ENCODE data around the gene BCAM.

Gene BCAM

GRCh38 chr19:44839276-44839675, 30.4 kb downstream of the BCAM start:
- TF ChIP-seq, protein P1, sequence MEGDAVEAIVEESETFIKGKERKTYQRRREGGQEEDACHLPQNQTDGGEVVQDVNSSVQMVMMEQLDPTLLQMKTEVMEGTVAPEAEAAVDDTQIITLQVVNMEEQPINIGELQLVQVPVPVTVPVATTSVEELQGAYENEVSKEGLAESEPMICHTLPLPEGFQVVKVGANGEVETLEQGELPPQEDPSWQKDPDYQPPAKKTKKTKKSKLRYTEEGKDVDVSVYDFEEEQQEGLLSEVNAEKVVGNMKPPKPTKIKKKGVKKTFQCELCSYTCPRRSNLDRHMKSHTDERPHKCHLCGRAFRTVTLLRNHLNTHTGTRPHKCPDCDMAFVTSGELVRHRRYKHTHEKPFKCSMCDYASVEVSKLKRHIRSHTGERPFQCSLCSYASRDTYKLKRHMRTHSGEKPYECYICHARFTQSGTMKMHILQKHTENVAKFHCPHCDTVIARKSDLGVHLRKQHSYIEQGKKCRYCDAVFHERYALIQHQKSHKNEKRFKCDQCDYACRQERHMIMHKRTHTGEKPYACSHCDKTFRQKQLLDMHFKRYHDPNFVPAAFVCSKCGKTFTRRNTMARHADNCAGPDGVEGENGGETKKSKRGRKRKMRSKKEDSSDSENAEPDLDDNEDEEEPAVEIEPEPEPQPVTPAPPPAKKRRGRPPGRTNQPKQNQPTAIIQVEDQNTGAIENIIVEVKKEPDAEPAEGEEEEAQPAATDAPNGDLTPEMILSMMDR (IDR thresholded peaks at IDR 0.05; ENCODE audit: low read depth, low read length): no peak
- no peak for DNase-seq (ENCODE audit: extremely low read depth, low read depth)

DNA sequence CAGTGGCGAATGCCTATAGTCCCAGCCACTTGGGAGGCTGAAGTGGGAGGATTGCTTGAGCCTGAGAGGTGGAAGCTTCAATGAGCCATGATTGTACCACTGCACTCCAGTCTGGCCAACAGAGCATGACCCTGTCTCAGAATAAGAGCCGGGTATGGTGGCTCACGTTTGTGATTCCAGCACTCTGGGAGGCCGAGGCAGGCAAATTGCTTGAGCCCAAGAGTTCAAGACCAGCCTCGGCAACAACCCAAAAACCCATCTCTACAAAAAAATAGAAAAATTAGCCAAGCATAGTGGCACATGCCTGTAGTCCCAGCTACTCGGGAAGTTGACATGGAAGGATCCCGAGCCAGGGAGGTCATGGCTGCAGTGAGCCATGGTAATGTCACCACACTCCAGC, 31.9 kb downstream of the BCAM start:
- TF ChIP-seq, protein P1 (IDR thresholded peaks at IDR 0.05; ENCODE audit: low read depth, low read length): no peak
- no peak for DNase-seq (ENCODE audit: extremely low read depth, low read depth)

GRCh38 chr19:44841231-44841630, 32.3 kb downstream of the BCAM start:
- DNase-seq (ENCODE audit: extremely low read depth, low read depth): no peak

DNA sequence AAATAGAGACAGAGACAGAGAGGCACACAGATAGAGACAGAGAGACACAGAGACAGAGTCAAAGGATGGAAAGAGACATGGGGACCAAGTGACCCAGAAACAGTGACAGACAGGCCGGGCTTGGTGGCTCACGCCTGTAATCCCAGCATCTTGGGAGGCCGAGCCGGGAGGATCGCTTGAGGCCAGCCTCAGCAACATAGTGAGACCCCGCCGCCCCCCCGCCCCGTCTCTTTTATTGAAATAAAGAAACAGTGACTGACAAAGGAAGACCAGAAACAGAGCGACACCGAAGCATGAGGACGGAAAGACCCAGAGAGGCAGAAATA, 36.3 kb downstream of the BCAM start:
- TF ChIP-seq, protein P1 (IDR thresholded peaks at IDR 0.05; ENCODE audit: low read depth, low read length): no peak
- no peak for DNase-seq (ENCODE audit: extremely low read depth, low read depth)

More at GRCh38 chr19:44841231-44841630, 32.3 kb downstream of the BCAM start:
- TF ChIP-seq, protein P1 (IDR thresholded peaks at IDR 0.05; ENCODE audit: low read depth, low read length): no peak

DNA sequence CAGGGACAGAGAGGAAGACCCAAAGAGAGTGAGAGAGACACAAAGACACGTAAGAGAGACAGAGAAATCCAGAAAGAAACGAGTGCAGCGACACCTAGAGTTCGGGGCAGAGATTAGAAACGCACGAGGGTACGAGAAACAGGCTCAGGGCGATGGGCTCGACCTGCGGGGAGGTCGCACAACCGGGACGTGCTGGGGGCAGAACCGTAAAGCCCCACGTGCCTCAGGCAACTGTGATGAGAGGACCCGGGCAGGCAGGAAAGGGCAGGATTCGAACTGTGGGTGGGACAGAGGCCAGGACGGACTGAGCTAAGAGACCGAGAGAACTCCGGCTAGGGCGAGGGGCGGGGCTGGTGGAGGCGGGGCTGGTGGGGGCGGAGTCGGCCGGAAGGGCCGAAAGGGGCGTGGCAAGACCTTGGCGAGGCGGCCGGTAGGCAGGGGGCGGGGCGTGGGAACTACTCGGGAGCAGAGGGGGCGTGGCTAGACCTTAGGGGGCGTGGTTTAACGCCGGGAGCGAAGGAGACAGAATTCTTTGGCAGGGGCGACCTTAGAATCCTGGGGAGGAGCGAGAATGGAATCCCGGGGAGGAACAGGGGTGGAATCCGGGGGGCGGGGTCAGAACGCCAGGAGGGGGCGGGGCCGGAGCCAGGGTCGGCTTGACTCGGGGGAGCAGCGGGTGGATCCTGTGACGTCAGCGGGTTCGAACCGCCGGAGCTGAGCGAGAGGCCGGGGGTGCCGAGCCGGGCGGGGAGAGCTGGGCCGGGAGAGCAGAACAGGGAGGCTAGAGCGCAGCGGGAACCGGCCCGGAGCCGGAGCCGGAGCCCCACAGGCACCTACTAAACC, 36.9 kb downstream of the BCAM start, which contains the start of gene NECTIN2:
Gene NECTIN2 (plus strand): TSS at position 686 of the 843 bp plus-strand sequence. CDS start 229 bp downstream, outside the sequence.
- DNase-seq (ENCODE audit: extremely low read depth, low read depth): peak; percentile 98
- TF ChIP-seq, protein P1 (IDR thresholded peaks at IDR 0.05; ENCODE audit: low read depth, low read length): peak; percentile 83

GRCh38 chr19:44846455-44847143, 37.7 kb downstream of the BCAM start:
- no peak for DNase-seq (ENCODE audit: extremely low read depth, low read depth)
- TF ChIP-seq, protein P1 (IDR thresholded peaks at IDR 0.05; ENCODE audit: low read depth, low read length): no peak

All from AG09319 (cell line).